Right renal pelvis (tissue), 4 donors: ENCODE results near the gene PPP2R1B. TPM values are rescaled to one million over a fixed set of nuclear protein-coding genes. Genes with fewer than 3 reads are reported as not detected.

Experiments used
- DNase-seq, 4 donors: peaks; one replicate each; pipeline ENCODE4 v3.0.0-alpha.2; 2013; ENCODE audit warnings: low read depth in 4 of 4, low spot score in 3 of 4, missing footprints in 1 of 4
- polyA plus RNA-seq, 4 donors: library from polyadenylated mRNA; unstranded; fragments of 120-200 nt; gene quantifications; one replicate each; pipeline ENCODE4 v1.2.1, GENCODE V29; 2013; ENCODE audit not compliant: insufficient read length in 4 of 4

Gene PPP2R1B
- polyA plus RNA-seq: 10 to 100 TPM; 20.7 to 24.9 (median 23.4) TPM

DNA sequence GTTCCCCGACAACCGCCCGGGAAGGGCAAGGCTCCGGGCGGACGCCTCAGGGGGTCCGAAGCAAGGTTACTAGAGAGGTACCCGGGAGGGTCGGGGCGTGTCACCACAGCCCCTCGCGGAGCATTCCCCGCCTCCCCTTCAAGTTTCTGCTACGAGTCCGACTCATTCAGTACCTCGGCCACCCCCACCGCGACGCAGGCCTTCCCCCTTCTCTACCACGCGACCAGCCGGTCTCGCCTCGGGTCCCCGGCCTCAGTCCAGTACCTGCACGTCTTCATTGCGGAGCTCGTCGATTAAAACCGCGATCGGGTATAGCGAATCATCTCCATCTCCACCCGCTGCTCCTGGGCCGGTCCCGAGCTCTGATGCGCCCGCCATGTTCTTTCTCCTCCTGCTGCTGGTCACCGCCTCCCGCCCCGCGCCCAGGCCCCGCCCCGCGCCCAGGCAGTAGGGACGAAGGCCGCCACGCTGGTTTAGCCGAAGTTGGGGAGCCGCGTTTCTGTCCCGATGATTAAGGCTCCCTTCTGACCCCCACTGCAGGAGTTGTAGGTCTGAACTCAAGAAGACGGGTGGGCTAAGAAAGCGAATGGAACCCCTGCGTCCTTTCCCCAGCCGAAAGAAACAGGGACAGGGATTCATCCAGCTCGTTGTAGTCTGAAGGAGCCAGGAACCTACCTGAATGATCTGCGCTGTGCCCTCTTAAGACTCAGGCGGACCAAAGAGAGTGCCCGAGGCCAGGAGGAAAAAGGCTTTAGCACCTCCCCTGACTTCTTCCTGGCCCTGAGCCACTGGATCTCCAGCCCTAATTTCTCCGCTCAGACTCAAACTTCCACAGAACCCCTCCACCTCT lies at the start of gene PPP2R1B:
PPP2R1B (minus strand) TSS at position 406 of the 850 bp plus-strand sequence; CDS start at position 378, 28 bp downstream.
- peak; percentile 56 to 75 (median 58) for DNase-seq

DNA sequence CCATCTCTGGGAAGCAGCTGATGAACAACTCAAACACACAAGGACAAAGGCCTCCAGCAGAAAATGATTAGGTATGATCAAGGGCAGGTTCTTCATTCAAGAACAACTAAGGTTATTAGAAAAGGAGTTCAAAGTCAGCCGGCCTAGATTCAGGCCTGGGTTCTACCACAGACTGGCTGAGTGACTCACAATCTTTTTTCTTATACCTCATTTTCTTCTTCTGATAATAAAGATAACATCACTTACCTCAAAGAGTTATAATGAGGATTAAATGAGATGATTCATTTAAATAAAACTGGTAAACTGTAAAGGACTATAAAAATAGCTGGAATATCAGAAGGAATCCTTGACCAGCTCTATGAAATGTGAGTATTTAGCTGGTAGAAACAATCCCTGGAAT lies 49.3 kb upstream of the PPP2R1B start:
- DNase-seq: no peak

DNA sequence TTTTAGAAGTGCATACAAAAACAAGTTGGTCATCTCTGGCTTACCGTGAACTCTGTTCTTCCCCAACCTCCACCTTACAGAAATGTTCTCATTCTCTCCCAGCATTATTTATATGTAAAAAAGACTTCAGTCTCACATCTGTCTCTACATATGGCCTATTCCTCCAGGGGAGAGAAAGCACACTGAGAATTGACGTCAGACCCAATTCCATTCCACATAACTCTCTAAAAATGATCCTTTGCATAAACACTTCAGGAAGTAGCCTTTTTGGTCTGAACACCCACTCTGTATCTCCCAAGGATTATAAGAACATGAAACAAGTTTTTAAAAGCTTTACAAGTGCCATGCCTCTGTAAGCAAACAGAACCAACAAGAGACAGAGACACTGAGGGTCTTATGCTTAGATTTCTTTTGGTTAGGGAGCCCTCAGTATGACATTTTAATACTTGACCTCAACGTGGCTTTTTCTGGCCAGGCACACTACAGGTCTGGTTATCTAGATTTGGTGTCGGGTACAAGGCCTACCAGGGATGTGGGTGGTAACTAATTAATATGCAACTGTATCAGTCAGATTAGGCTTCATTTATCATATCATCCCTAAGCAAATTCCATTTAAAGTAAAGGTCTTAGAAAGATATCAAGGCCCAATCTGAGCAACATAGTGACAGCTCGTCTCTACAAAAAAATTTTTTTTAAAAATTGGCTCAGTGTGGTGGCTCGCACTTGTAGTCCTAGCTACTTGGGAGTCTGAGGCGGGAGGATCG lies 48.5 kb upstream of the PPP2R1B start:
- no peak for DNase-seq

DNA sequence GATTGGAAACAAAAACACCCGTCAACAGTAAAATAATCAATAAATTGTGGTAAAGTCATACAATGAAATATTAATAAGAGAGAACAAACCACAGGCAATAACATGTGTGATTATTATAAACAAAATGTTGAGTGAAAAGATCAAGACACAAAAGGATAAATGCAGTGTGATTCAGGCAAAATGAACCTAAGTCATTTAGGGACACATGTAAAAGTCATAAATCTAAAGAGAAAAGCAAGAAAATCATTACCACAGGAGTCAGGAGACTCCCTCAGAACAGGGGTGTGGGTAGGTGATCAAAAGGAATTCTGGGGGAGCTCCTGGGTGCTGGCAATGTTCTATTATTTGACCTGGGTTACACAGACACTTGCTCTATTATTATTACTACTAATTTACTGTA lies 47.9 kb upstream of the PPP2R1B start:
- no peak for DNase-seq

DNA sequence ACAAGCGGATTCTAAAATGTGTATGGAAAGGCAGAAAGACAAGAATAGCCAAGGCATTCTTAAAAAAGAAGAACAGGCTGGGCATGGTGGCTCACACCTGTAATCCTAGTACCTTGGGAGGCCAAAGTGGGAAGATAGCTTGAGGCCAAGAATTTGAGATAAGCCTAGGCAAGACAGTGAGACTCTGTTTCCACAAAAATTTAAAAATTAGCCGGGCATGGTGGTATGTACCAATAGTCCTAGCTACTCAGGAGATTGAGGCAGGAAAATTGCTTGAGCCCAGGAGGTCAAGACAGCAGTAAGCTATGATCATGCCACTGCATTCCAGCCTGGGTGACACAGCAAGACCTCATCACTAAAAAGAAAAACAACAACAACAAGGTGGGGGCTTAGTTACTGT lies 46.0 kb upstream of the PPP2R1B start:
- no peak for DNase-seq

DNA sequence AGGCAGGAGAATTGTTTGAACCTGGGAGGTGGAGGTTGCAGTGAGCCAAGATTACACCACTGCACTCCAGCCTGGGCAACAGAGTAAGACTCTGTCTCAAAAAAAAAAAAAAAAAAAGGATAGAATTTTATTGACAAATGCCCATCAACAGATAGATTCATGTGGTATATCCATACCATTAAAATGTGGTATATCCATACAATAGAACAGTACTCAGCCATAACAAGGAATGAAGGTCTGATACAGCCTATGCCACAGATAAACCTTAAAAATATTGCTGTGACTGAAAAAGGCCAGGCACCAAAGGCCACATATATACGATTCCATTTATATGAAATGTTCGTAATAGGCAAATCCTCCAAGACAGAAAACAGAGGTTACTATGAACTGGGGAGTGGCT lies 45.3 kb upstream of the PPP2R1B start:
- no peak for DNase-seq

DNA sequence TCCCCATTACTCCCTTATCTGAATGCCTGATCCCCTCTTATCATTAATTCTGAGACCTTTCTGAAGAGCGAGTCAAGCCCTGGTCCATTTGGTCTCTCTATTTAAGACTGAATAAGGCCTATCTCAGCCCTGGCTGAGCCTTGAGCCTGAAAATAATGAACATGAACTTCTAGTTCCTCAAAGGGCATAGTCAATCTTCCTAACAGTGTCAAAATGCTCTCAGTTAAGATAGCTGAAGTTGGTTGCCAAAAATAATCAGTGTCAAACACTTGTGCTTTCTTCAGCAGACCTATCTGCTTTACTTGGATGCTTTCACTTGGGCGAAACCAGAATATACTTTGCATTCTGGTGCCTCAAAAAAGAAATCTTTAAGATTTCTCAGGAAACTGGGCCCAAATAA lies 42.6 kb upstream of the PPP2R1B start:
- no peak for DNase-seq

DNA sequence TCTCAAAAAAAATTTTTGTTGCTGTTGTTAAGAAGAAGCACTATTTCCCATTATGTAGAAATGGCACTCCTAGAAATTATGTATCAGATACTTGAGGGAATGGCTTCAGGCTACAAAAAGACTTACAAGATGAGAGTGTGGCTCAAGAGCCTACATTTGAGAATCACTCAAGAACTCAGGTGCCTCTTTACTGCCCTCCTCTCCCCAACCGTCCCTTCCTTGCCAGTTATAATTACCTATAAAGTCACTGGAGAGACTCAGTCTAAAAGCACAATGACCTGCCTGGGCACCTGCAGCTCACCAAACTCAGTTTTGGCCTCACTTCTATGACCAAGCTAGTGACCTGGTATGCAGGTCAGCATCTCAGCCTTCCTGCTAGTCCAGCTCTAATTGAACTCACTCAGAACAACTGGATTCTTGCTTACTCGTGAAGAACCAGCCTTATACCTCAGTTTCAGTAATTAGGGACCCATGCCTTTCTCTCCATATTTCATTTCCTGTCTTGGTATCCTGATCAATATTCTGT lies 41.9 kb upstream of the PPP2R1B start:
- no peak for DNase-seq

DNA sequence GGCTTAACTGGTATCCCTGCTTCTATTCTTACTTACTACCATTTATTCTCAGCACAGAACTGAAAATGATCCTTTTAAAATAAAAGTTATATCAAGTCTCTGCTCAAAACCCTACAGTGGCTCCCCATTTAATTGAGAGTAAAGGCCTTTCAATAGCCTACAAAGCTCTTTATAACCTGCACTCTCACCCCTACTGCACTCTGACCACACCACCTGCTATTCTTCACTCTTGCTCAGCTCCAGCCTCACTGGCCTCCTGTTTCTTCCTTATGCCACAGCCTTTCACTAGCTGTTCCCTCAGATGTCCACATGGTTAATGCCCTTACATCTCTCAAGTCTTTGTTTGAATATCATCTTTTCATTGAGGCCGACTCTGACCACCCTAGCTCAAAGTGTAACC lies 40.9 kb upstream of the PPP2R1B start:
- DNase-seq: no peak

DNA sequence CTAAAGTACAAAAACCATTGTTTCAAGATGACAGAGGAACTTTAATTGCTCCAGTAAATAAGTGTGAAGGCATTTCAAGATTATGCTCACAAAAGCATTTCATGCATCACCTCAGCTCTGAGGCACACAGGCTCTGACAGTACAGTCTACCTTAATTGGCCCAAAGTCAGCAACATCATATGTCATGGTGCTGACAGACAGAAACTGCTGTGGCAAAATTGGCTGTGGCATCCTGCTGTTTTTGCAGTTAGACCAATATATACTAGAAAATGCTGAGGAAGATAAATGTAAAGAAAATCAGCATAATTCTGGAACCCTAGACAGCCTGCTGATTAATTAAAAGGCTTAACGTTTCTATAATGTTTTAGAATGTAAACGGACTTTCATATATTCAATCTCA lies 34.9 kb upstream of the PPP2R1B start:
- DNase-seq: no peak

DNA sequence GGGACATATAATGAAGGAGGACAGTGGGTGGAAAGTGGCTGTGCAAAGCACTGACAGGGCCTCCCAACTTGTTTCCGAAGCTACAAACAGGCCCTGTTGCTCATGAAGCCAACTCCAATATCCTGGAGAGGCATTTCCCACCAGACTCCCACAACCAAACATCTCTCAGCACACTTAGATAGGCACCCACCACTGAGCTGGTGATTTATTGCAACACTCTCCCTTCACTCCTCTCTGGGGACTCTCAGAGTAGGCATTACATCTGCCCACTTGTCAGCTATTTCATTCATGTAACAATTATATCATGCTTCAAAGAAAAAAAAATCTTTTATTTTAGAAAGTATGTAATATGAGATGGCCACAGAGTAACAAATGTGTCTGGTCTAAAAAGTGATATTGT lies 32.1 kb upstream of the PPP2R1B start:
- DNase-seq: no peak

DNA sequence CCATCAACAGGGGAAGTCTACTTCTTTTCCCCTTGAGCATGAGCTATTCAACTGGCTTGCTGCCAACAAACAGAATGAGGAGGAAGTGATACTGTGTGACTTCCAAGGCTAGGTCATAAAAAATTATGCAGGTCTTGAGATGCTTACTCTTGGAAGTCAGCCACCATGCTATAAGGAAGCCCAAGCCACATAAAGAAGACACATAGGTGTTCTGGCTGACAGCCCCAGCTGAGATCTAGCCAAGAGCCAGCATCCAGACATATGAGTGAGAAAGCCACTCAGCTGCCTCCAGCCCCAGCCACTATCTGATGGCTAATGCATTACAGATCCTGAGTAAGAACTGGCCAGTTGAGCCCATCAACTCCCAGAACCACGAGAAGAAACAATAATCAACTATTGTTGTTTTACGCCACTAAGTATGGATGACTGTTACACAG lies 31.0 kb upstream of the PPP2R1B start:
- DNase-seq: no peak

DNA sequence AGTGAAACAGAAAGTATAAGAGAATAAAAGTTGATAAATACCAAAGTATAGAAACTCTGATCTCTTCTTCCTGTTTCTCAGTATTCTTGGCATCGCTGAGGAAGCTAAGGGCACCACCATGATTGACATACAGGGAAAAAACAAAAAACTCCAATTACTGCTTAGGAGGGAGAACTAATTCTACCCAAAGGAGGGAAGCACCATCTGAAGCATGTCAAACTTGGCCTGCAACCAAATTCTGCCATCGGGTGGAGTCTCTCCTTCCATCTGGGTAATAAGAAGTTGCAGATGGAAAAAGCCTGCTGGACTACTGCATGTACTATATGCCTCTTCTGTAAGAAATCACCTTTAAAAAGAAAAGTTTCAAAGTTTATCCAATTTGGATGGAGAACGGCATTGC lies 30.5 kb upstream of the PPP2R1B start:
- no peak for DNase-seq

DNA sequence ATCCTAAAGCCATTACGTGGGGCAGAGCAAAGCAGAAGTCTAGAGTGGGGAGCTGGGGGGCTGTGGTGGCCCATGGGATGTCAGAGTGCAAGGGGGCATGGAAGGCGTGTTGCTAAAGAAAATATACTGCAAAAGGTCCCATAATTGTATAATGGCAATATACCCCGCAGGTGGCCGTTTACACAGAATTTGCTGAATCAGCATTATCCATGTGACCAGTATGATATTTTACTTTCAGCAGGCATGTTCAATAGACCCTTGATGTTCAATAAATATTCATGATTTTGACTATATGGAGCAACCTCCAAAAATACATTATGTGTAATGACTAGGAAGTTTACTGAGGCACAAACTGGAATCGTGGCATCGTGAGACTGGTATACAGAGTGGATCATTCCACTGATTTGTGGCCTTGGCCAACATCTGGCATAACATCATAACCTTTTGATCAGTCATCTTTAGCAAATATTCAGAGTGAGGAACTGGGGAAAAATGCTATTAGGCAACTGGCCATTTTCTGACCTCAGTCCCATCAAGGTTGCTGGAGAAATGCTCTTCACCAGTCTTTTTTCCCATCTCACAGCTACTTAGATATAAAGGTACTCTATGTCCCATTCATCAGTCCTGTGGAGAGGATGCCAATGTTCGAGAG lies 29.3 kb upstream of the PPP2R1B start:
- DNase-seq: no peak

DNA sequence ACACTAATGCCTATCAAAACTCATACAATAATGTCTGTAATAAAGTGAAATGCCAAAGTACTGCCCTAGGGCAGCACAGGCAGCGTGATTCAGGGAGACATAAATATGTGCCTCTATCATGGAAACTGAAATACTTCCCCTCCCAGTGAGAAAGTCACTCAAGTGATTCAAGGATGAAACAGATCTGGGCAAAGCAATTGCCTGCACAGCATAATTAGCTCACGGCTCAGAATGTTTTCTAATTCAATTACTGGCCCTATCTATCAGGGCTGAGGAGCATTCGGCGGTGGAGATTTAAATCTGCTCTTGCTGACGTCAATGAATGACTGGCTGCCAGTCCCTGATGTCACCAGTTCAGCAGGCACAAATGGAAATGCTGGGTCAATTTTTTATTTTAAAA lies 27.7 kb upstream of the PPP2R1B start:
- no peak for DNase-seq

DNA sequence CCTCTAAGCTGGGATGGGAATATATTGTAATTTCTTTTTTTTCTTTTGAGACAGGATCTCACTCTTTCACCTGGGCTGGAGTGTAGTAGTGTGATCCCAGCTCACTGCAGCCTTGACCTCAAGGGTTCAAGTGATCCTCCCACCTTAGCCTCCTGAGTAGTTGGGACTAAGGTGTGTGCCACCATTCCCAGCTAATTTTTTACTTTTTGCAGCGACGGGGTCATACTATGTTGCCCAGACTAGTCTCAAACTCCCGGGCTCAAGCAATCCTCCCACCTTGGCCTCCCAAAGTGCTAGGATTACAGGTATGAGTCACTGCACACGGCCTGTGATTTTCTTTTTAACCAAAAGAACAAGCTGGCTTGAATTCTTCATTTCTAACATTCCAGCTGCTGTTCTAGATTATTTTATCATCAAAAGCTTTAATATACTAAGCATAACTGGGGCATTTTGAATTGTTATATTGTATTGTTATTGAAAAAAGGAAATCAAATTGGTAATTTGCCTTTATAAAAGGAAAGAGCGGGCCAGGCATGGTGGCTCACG lies 26.8 kb upstream of the PPP2R1B start:
- no peak for DNase-seq

DNA sequence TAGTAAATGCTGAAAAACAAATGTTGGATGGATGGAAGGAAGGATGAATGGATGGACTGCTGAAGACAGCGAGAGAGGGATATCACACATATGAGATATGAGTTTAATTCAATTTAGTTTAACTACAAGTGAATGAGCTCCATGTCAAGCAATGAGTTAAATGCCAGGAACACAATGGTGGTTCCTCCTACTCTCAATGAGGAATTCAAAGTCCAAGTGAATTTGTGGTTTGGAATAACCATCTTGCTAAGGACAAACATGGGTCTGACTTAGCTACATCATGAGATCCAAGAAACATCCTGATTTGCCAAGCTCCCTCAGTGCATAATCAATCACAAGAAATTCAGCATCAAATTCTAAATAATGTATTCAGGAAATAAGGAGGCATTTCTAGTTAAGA lies 26.1 kb upstream of the PPP2R1B start:
- DNase-seq: no peak

DNA sequence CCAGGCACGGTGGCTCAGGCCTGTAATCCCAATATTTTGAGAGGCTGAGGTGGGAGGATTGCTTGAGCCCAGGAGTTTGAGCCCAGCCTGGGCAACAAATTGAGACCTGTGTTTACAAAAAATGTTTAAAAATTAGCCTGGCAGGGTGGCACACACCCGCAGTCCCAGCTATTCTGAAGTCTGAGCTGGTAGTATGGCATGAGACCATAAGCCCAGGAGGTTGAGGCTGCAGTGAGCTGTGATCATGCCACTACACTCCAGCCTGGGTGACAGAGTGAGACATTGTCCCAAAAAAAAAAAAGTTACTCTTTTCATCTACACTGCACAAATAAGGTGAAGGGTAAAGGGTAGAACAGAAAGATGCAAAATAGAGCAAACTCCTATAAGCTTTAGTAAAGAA lies 22.3 kb upstream of the PPP2R1B start:
- DNase-seq: no peak

DNA sequence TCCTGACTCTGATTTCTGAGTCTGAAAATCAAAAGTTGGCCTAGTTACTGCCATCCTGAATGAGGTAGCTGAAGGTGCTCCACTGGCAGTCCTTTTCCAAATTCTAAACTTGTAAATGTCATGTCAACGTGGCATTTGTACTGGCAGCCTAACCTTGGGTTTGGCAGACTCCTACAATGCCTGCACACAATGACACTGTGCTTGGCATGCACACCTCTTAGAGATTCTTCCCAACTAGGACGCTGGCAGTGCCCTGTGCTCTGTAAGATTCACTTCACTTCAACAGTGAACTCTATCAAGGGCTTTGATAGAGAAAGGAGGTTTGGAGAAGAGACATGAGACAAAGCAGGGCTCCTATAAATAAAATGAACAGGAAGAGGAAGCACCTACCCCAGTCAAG lies 21.9 kb upstream of the PPP2R1B start:
- no peak for DNase-seq

DNA sequence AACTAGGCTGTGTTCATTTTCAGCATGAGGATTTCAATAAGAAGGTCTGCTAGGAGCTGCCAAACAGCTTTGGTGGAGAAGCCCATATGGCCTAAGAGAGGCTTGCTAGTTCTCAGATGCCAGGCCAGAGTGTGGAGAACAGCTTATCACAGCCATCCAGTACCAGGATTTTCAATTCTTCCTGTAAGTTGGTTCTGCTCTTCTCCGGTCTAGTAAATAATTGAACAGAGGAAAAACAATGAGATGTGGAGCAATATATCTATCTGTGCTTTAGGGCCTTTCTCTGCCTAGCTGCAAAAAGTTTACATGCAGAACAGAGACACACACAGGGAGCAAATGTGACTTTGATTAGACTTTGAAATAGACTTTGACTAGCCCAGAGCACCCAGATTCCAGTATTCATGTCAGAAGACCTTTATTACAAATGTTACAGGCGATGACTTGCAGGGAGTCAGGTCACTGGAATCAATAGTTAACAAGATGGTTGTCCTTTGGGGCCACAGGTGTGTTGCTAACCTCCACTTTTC lies 19.8 kb upstream of the PPP2R1B start:
- no peak for DNase-seq

DNA sequence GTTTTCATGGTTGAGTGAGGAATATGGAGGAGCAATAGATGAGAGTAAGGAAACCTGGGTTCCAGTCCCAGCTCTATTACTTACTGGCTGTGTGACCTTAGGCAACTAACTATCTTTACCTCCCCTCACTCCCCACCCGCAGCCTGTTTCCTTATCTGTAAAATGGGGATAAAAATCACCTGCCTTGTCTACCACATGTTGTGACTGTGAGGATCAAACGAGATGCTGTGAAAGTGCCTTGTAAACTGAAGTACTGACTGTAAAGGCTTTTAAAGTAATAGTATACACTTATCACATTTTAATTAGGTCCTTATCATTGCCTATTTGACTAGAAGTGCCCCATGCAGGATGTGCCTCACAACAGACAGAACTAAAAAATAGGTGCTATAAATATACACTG lies 18.9 kb upstream of the PPP2R1B start:
- DNase-seq: no peak
